Body of pancreas (tissue), 4 donors: Measurements from ENCODE around the gene DNAJC5G. TPM values are rescaled to one million over a fixed set of nuclear protein-coding genes. Genes with fewer than 3 reads are reported as not detected.

Source experiments
- ATAC-seq: fragments of 150-250 bp; one replicate; pipeline ENCODE4 v1.9.1; 2016
- DNase-seq, 4 donors: peaks; one replicate each; pipeline ENCODE4 v3.0.0-alpha.2; 2019
- H3K27ac ChIP-seq, 4 donors: fragments of 200-600 bp; sonication (generic); 1 replicate in 3 of 4; 2 replicates in 1 of 4; pipeline versions ENCODE4 v1.5.1 to v1.6.1; 2016 to 2019; ENCODE audit warnings: mild to moderate bottlenecking in 1 of 4, mixed read lengths in 1 of 4, moderate library complexity in 1 of 4
- H3K27me3 ChIP-seq, 2 donors: fragments of 200-600 bp; sonication (generic); one replicate each; pipeline ENCODE4 v1.6.0; 2016; ENCODE audit warnings: mild to moderate bottlenecking in 1 of 2
- H3K36me3 ChIP-seq, 2 donors: fragments of 200-600 bp; sonication (generic); replicated peaks in 1 of 2; 2 replicates each; pipeline ENCODE4 v1.5.1; 2016; ENCODE audit warnings: low read depth in 2 of 2; ENCODE audit not compliant: insufficient read depth in 1 of 2
- H3K4me1 ChIP-seq: fragments of 200-600 bp; sonication (generic); one replicate; pipeline ENCODE4 v1.6.0; 2016
- H3K4me3 ChIP-seq, 2 donors: fragments of 200-600 bp; sonication (generic); 1 replicate in 1 of 2; 2 replicates in 1 of 2; pipeline ENCODE4 v1.5.1; 2016 to 2019
- H3K9me3 ChIP-seq, 3 donors: fragments of 200-600 bp; sonication (generic); 1 replicate in 2 of 3; 2 replicates in 1 of 3; pipeline ENCODE4 v1.5.1; 2016
- POLR2A ChIP-seq, 3 donors: fragments of 450-650 bp; IDR thresholded peaks; one replicate each; pipeline ENCODE4 v1.6.1; 2016; ENCODE audit warnings: antibody characterized with exemption in 3 of 3, mild to moderate bottlenecking in 2 of 3
- WGBS, 2 donors: methylation state at CpG; one replicate each; pipeline ENCODE4 v1.1.5; 2017; 5-methylcytosine and 5-hydroxymethylcytosine counted together
- intact Hi-C: fragments of 100-400 bp; cut with DNase I; formaldehyde crosslinking; loops from one replicate; pipeline ENCODE4 v1.15.1; 2023
- total RNA-seq, 2 donors: library from RNA; depleted of rRNA; stranded (reverse); fragments of >200 nt; gene quantifications; one replicate each; pipeline ENCODE4 v1.1.0, GENCODE V29; 2016
- TF ChIP-seq, protein P1 (sequence below), 7 experiments: fragments of 450-650 bp in 4 of 7; fragments of 200-600 bp in 3 of 7; sonication (generic) in 3 of 7; IDR thresholded peaks; one replicate each; pipeline ENCODE4 v1.5.1; 2016 to 2019; ENCODE audit warnings: antibody characterized with exemption in 7 of 7

DNAJC5G gene
- total RNA-seq, 2 donors from 2014 or later = 1.3 TPM; not detected in 1

DNA sequence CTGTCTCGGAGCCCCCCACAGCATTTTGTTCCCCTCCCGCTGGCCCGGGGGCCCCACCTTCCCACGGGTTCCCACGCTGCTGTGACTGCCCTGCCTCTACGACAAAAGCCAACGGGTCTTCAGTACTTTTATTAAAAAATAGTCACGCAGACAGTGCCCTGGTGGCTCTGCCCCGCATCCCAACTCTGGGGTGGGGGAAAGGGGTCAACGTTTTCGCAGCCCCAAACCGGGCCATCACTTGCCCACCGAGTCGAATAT, 32.0 kb downstream of the DNAJC5G start:
- no peak for DNase-seq
- Histone ChIP-seq H3K27me3 (peaks cover 0 to 25% of the 10 kb centered on the region in 2 donors), H3K36me3 (no peaks in the 10 kb centered on the region), H3K9me3 (no peaks in the 10 kb centered on the region), H3K27ac (no peak overlapping the region), H3K4me3 (no peak overlapping the region), H3K4me1 (peaks cover 29% of the 10 kb centered on the region)
- TF ChIP-seq, protein P1, sequence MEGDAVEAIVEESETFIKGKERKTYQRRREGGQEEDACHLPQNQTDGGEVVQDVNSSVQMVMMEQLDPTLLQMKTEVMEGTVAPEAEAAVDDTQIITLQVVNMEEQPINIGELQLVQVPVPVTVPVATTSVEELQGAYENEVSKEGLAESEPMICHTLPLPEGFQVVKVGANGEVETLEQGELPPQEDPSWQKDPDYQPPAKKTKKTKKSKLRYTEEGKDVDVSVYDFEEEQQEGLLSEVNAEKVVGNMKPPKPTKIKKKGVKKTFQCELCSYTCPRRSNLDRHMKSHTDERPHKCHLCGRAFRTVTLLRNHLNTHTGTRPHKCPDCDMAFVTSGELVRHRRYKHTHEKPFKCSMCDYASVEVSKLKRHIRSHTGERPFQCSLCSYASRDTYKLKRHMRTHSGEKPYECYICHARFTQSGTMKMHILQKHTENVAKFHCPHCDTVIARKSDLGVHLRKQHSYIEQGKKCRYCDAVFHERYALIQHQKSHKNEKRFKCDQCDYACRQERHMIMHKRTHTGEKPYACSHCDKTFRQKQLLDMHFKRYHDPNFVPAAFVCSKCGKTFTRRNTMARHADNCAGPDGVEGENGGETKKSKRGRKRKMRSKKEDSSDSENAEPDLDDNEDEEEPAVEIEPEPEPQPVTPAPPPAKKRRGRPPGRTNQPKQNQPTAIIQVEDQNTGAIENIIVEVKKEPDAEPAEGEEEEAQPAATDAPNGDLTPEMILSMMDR (IDR thresholded peaks at IDR 0.05) = no peak
- TF ChIP-seq POLR2A (IDR thresholded peaks at IDR 0.05) = no peak
- intact Hi-C loops = loop anchor here (10.0 kb wide), 1 partner anchor 212 kb away; no protein-coding TSS in a partner anchor
- WGBS, 2 donors = 11 to 27% methylated on average over 3 to 14 of the region's 14 CpGs
- ATAC-seq = no peak

DNA sequence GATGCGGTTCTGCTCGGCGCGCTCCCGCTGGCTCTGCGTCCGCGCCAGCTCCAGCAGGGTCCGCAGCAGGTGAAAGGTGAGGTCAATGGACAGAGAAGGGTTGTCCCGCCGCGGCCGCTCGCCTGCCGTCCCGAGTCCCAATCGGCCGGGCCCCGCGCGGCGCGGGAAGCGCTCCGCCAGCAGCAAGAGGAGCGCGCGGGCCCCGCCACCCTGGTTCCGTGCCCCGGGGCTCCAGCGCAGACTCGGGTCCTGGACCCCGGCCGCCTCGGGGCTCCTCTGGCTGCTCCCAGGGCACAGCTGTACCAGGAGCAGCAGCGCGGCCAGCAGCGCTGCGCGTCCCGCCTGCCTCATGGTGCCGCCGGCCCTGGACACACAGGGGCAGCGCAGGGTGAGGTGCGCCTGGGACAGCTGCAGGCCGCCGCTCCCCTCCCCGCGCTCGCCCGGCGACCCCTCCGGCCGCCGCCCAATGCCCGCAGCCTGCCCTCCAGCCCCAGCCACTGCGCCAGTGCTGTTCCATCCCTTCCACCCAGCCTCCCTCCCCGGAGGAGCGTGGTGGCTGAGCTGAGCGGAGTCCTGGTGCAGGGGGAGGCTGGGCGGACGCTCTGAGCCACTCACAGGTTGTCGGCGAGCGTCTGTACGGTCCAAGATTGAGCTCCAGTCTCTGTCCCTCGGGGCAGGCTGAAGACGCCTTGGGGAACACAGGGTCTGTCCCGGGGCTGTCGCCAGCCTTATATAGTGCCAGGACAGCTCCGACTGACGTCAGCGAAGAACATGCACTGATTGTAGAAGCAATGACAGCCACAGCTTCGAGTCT, 32.5 kb downstream of the DNAJC5G start:
- TF ChIP-seq, protein P1 (IDR thresholded peaks at IDR 0.05) = no peak
- no peak for TF ChIP-seq POLR2A (IDR thresholded peaks at IDR 0.05)
- Histone ChIP-seq H3K9me3 (no peaks in the 10 kb centered on the region), H3K27ac (no peak overlapping the region), H3K27me3 (peaks cover 0 to 25% of the 10 kb centered on the region in 2 donors), H3K4me3 (no peak overlapping the region), H3K4me1 (peaks cover 29% of the 10 kb centered on the region), H3K36me3 (no peaks in the 10 kb centered on the region)
- 13 to 20% methylated on average over 1 to 72 of the region's 75 CpGs for WGBS, 2 donors
- ATAC-seq = no peak
- peak in 1 of 4 donors; percentile 20 for DNase-seq
- intact Hi-C loops = loop anchor here (10.0 kb wide), 1 partner anchor 213 kb away; no protein-coding TSS in a partner anchor

DNA sequence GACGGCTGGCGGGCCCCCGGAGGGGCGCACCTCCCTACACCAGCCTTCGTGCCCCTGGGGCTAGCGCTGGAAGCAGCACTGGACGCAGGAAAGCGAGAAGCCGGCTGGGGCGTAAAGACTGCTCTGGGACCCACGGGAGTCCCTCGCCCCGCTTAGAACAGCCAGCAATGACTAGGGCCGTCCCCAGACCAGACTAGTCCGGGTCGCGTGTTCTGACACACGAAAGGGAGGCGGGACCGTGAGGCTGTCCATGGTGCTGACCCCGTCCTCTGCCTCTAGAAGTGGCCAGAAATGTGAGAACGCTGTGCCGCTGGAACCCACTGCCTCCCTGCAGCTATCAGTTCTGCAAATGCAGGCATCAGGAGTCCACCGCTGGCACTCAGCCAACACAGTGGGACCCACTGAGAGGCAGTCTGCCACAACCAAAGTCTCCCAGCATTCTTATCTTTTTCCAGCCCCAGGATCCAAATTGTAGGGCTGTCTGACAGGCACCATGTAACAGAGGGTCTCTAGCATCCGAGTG, 33.2 kb downstream of the DNAJC5G start, which contains the start of gene UCN:
TSS of gene UCN (minus strand) at position 87 of the 523 bp plus-strand sequence. CDS start 550 bp downstream, outside the sequence.
- TF ChIP-seq POLR2A (IDR thresholded peaks at IDR 0.05) = no peak
- TF ChIP-seq, protein P1 (IDR thresholded peaks at IDR 0.05) = no peak
- no peak within 1 kb of the TSS for H3K4me3 ChIP-seq
- H3K9me3 ChIP-seq = no peaks in the 10 kb centered on the region
- peaks cover 25% of the 10 kb centered on the region for H3K4me1 ChIP-seq
- DNase-seq (peak; percentile 28 to 49 (median 34)), ATAC-seq (peak; percentile 13)
- WGBS, 2 donors = 34 to 48% methylated on average over 15 to 20 of the region's 25 CpGs
- H3K27me3 ChIP-seq = peaks cover 0 to 25% of the 10 kb centered on the region in 2 donors
- H3K27ac ChIP-seq = no peak within 1 kb of the TSS
- H3K36me3 ChIP-seq = no peaks in the 10 kb centered on the region
- intact Hi-C loops = loop anchor here (10.0 kb wide), 1 partner anchor 214 kb away; no protein-coding TSS in a partner anchor

DNA sequence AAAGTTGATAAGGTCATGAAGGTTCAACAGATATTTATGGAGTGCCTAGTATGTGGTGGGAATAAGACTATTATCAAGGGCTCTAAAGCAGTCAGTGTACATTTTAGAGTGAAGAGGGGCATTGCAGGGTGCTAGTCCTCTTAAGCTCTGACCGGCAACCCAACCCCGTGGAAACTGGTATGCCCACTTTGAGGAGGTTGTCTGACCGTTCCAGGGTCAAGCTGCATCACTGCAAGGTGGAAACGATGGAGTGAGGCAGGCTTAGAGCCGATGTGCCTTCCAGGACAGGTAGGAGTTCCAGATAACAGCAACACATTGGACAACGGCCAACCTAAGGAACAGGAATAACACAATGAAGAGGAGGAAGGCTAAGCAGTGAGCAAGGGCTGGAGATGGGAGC, 34.4 kb downstream of the DNAJC5G start:
- Histone ChIP-seq H3K36me3 (no peaks in the 10 kb centered on the region), H3K27ac (no peak overlapping the region), H3K4me3 (no peak overlapping the region), H3K4me1 (peaks cover 25% of the 10 kb centered on the region), H3K27me3 (peaks cover 0 to 25% of the 10 kb centered on the region in 2 donors), H3K9me3 (no peaks in the 10 kb centered on the region)
- no peak for TF ChIP-seq POLR2A (IDR thresholded peaks at IDR 0.05)
- TF ChIP-seq, protein P1 (IDR thresholded peaks at IDR 0.05) = no peak
- intact Hi-C loops = loop anchor here (10.0 kb wide), 1 partner anchor 215 kb away; no protein-coding TSS in a partner anchor
- 59 to 62% methylated on average over 6 of the region's 6 CpGs for WGBS, 2 donors
- no peak for DNase-seq
- no peak for ATAC-seq
